Stimulated activated CD8-positive, alpha-beta memory T cell treated with anti-CD3 and anti-CD28 coated beads, Interleukin-15, amount 100 ng/mL, for 48 hours (primary cell): ENCODE results near the gene RIPK4.
A peak's percentile ranks its signal among the peaks of the same experiment; 100 is the strongest.
"Not testable (repeated sequence)": the region's sequence is repeated elsewhere in the genome, so short reads cannot be mapped to it uniquely, and the experiment has no call there.

Source experiments
- DNase-seq, 2 donors: peaks; one replicate each; pipeline ENCODE4 v3.0.0-alpha.2; 2020; ENCODE audit warnings: low read depth in 2 of 2

RIPK4 gene

GRCh38 chr21:41714299-41714865 lies 52.5 kb downstream of the RIPK4 start:
- not testable (repeated sequence) for DNase-seq

GRCh38 chr21:41713495-41714281 lies 53.2 kb downstream of the RIPK4 start:
- DNase-seq = no peak

- DNase-seq = no peak
Measured at GRCh38 chr21:41712730-41713129, 54.1 kb downstream of the RIPK4 start.

GRCh38 chr21:41712201-41712600 lies 54.7 kb downstream of the RIPK4 start:
- no peak for DNase-seq

- no peak for DNase-seq
Measured at GRCh38 chr21:41711416-41712007, 55.3 kb downstream of the RIPK4 start.

GRCh38 chr21:41710823-41711160 lies 56.1 kb downstream of the RIPK4 start:
- DNase-seq = no peak

GRCh38 chr21:41709965-41710822 lies 56.7 kb downstream of the RIPK4 start:
- no peak for DNase-seq

GRCh38 chr21:41709166-41709565 lies 57.7 kb downstream of the RIPK4 start:
- DNase-seq = no peak

GRCh38 chr21:41707960-41708330 lies 58.9 kb downstream of the RIPK4 start:
- DNase-seq = no peak

GRCh38 chr21:41707231-41707959 lies 59.5 kb downstream of the RIPK4 start:
- no peak for DNase-seq

- DNase-seq = peak in 1 of 2 donors; percentile 3
Measured at GRCh38 chr21:41706678-41707077, 60.2 kb downstream of the RIPK4 start.

- DNase-seq = no peak
Measured at GRCh38 chr21:41706263-41706639, 60.6 kb downstream of the RIPK4 start.

- no peak for DNase-seq
Measured at GRCh38 chr21:41705546-41706262, 61.1 kb downstream of the RIPK4 start.

GRCh38 chr21:41703857-41704501 lies 62.9 kb downstream of the RIPK4 start:
- no peak for DNase-seq

GRCh38 chr21:41701749-41702148 lies 65.1 kb downstream of the RIPK4 start:
- no peak for DNase-seq

GRCh38 chr21:41699311-41699710 lies 67.5 kb downstream of the RIPK4 start:
- no peak for DNase-seq

GRCh38 chr21:41698071-41698470 lies 68.8 kb downstream of the RIPK4 start:
- no peak for DNase-seq

- no peak for DNase-seq
Measured at GRCh38 chr21:41695513-41695912, 71.3 kb downstream of the RIPK4 start.

GRCh38 chr21:41694042-41694441 lies 72.8 kb downstream of the RIPK4 start:
- DNase-seq = not testable (repeated sequence)

GRCh38 chr21:41692185-41692565 lies 74.7 kb downstream of the RIPK4 start:
- no peak for DNase-seq
